ENCODE data around the gene ZNF552. TPM values are rescaled to one million over a fixed set of nuclear protein-coding genes. Genes with fewer than 3 reads are reported as not detected.

Gene ZNF552
- total RNA-seq, 1 donor from 2014 or later, result 8.8 TPM

GRCh38 chr19:57788114-57788692, 26.5 kb downstream of the ZNF552 start:
- Mint-ChIP-seq H3K27ac (ENCODE audit: unreplicated experiment) (no peak overlapping the region), H3K4me3 (no peak overlapping the region), H3K36me3 (ENCODE audit: low read depth) (peaks cover 47% of the 10 kb centered on the region), H3K27me3 (ENCODE audit: low read depth) (no peaks in the 10 kb centered on the region), H3K4me1 (no peaks in the 10 kb centered on the region), H3K9me3 (peaks cover 4% of the 10 kb centered on the region)
- no peak for DNase-seq (ENCODE audit: low read depth, low spot score)
- TF ChIP-seq, protein P1, sequence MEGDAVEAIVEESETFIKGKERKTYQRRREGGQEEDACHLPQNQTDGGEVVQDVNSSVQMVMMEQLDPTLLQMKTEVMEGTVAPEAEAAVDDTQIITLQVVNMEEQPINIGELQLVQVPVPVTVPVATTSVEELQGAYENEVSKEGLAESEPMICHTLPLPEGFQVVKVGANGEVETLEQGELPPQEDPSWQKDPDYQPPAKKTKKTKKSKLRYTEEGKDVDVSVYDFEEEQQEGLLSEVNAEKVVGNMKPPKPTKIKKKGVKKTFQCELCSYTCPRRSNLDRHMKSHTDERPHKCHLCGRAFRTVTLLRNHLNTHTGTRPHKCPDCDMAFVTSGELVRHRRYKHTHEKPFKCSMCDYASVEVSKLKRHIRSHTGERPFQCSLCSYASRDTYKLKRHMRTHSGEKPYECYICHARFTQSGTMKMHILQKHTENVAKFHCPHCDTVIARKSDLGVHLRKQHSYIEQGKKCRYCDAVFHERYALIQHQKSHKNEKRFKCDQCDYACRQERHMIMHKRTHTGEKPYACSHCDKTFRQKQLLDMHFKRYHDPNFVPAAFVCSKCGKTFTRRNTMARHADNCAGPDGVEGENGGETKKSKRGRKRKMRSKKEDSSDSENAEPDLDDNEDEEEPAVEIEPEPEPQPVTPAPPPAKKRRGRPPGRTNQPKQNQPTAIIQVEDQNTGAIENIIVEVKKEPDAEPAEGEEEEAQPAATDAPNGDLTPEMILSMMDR (conservative IDR thresholded peaks at IDR 0.05), result no peak

GRCh38 chr19:57786906-57787305, 27.8 kb downstream of the ZNF552 start:
- peaks cover 4% of the 10 kb centered on the region for H3K9me3 Mint-ChIP-seq
- H3K36me3 Mint-ChIP-seq (ENCODE audit: low read depth), result peaks cover 49% of the 10 kb centered on the region
- DNase-seq (ENCODE audit: low read depth, low spot score), result no peak
- TF ChIP-seq, protein P1 (conservative IDR thresholded peaks at IDR 0.05), result no peak
- H3K27me3 Mint-ChIP-seq (ENCODE audit: low read depth), result no peaks in the 10 kb centered on the region
- no peak overlapping the region for H3K27ac Mint-ChIP-seq (ENCODE audit: unreplicated experiment)
- H3K4me3 Mint-ChIP-seq, result no peak overlapping the region
- no peaks in the 10 kb centered on the region for H3K4me1 Mint-ChIP-seq

- Mint-ChIP-seq H3K4me3 (no peak overlapping the region), H3K27me3 (ENCODE audit: low read depth) (no peaks in the 10 kb centered on the region)
Measured at GRCh38 chr19:57786286-57786685, 28.4 kb downstream of the ZNF552 start.

DNA sequence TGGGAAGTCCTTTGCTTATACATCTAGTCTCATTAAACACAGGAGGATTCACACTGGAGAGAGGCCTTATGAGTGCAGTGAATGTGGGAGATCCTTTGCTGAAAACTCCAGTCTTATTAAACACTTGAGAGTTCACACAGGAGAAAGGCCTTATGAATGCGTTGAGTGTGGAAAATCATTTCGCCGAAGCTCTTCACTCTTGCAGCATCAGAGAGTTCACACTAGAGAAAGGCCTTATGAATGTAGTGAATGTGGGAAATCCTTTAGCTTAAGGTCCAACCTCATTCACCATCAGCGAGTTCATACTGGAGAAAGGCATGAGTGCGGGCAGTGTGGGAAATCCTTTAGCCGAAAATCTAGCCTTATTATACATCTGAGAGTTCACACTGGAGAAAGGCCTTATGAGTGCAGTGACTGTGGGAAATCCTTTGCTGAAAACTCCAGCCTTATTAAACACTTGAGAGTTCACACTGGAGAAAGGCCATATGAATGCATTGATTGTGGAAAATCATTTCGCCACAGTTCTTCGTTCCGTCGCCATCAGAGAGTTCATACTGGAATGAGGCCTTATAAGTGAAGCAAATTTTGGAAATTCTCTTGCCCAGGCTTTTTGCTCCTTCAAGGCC, 35.4 kb downstream of the ZNF552 start:
- no peaks in the 10 kb centered on the region for H3K27me3 Mint-ChIP-seq (ENCODE audit: low read depth)
- H3K9me3 Mint-ChIP-seq, result peaks cover 16% of the 10 kb centered on the region
- no peak for DNase-seq (ENCODE audit: low read depth, low spot score)
- no peaks in the 10 kb centered on the region for H3K4me1 Mint-ChIP-seq
- no peak overlapping the region for H3K27ac Mint-ChIP-seq (ENCODE audit: unreplicated experiment)
- H3K4me3 Mint-ChIP-seq, result no peak overlapping the region
- TF ChIP-seq, protein P1 (conservative IDR thresholded peaks at IDR 0.05), result no peak
- H3K36me3 Mint-ChIP-seq (ENCODE audit: low read depth), result peaks cover 57% of the 10 kb centered on the region

More at GRCh38 chr19:57786286-57786685, 28.4 kb downstream of the ZNF552 start:
- DNase-seq (ENCODE audit: low read depth, low spot score), result no peak
- TF ChIP-seq, protein P1 (conservative IDR thresholded peaks at IDR 0.05), result no peak
- Mint-ChIP-seq H3K27ac (ENCODE audit: unreplicated experiment) (no peak overlapping the region), H3K9me3 (peaks cover 4% of the 10 kb centered on the region), H3K4me1 (no peaks in the 10 kb centered on the region), H3K36me3 (ENCODE audit: low read depth) (peaks cover 47% of the 10 kb centered on the region)

DNA sequence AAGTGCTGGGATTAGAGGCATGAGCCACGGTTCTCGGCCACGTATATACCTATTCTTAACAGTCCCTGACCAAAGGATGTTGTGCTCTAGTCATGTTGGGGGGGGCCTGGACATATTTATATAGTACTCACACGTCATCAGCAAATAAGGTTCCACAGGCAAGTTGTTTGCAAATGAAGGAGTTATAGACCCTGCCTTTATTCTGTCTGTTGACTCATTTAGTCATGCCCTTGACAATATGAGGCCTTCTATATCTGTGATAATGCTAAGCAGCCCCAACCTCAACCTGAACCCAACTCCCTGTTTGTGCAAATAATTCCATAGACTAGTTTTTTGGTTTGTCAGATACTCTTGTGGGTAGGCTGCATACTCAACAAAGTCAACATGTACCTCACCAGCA, 36.4 kb downstream of the ZNF552 start:
- no peak for DNase-seq (ENCODE audit: low read depth, low spot score)
- Mint-ChIP-seq H3K36me3 (ENCODE audit: low read depth) (peaks cover 62% of the 10 kb centered on the region), H3K4me3 (no peak overlapping the region), H3K27me3 (ENCODE audit: low read depth) (no peaks in the 10 kb centered on the region), H3K4me1 (peaks cover 4% of the 10 kb centered on the region), H3K9me3 (peaks cover 20% of the 10 kb centered on the region), H3K27ac (ENCODE audit: unreplicated experiment) (no peak overlapping the region)
- TF ChIP-seq, protein P1 (conservative IDR thresholded peaks at IDR 0.05), result no peak
